Astrocyte (in vitro differentiated cells and primary cell): ENCODE measurements around the gene SEMA4B. TPM values are rescaled to one million over a fixed set of nuclear protein-coding genes. Genes with fewer than 3 reads are reported as not detected.

Source experiments
- DNase-seq: peaks from one replicate; pipeline ENCODE4 v3.0.0-alpha.2; 2010; ENCODE audit warnings: low read depth
- FAIRE-seq: peaks from 2 replicates; lab custom pipeline; 2011; peaks lifted over from hg19 to GRCh38; lab: Jason Lieb, UNC
- H2AFZ ChIP-seq: 2 replicates; pipeline ENCODE4 v1.6.0; 2012; ENCODE audit warnings: low read depth, low read length, inconsistent platforms
- H3K27ac ChIP-seq: 2 replicates; pipeline ENCODE4 v1.5.1; 2011; ENCODE audit warnings: low read depth, low read length, inconsistent platforms
- H3K27me3 ChIP-seq: 2 replicates; pipeline ENCODE4 v1.6.0; 2011; ENCODE audit warnings: low read length, inconsistent platforms; ENCODE audit not compliant: insufficient read depth
- H3K36me3 ChIP-seq: 2 replicates; pipeline ENCODE4 v1.5.1; 2011; ENCODE audit warnings: low read length, inconsistent platforms; ENCODE audit not compliant: insufficient read depth
- H3K4me1 ChIP-seq: 2 replicates; pipeline ENCODE4 v1.5.1; 2011; ENCODE audit warnings: low read length, inconsistent platforms; ENCODE audit not compliant: insufficient read depth
- H3K4me2 ChIP-seq: 2 replicates; pipeline ENCODE4 v1.6.0; 2012; ENCODE audit warnings: low read length, inconsistent platforms
- H3K4me3 ChIP-seq: 2 replicates; pipeline ENCODE4 v1.5.1; 2011; ENCODE audit warnings: low read depth, mild to moderate bottlenecking, low read length, inconsistent platforms; ENCODE audit not compliant: insufficient read depth
- H3K79me2 ChIP-seq: 2 replicates; pipeline ENCODE4 v1.6.0; 2012; ENCODE audit warnings: mild to moderate bottlenecking, low read length, inconsistent platforms; ENCODE audit not compliant: insufficient read depth
- H3K9ac ChIP-seq: 2 replicates; pipeline ENCODE4 v1.6.0; 2012; ENCODE audit warnings: mild to moderate bottlenecking, low read length, inconsistent platforms
- H3K9me3 ChIP-seq: 2 replicates; pipeline ENCODE4 v1.5.1; 2012; ENCODE audit warnings: low read depth, mild to moderate bottlenecking, low read length, inconsistent platforms; ENCODE audit not compliant: insufficient read depth
- H4K20me1 ChIP-seq: 2 replicates; pipeline ENCODE4 v1.6.0; 2012; ENCODE audit warnings: low read length, inconsistent platforms; ENCODE audit not compliant: insufficient read depth
- H3K27ac Mint-ChIP-seq: one replicate; pipeline ENCODE4 v1.8.0; 2021; ENCODE audit warnings: mild to moderate bottlenecking, mixed read lengths; ENCODE audit not compliant: unreplicated experiment
- H3K27me3 Mint-ChIP-seq: one replicate; pipeline ENCODE4 v1.8.0; 2021; ENCODE audit warnings: low read depth, mixed read lengths; ENCODE audit not compliant: unreplicated experiment
- H3K36me3 Mint-ChIP-seq: one replicate; pipeline ENCODE4 v1.8.0; 2021; ENCODE audit warnings: low read depth, mixed read lengths; ENCODE audit not compliant: unreplicated experiment
- H3K4me1 Mint-ChIP-seq: one replicate; pipeline ENCODE4 v1.8.0; 2021; ENCODE audit warnings: low read depth, mixed read lengths; ENCODE audit not compliant: unreplicated experiment
- H3K4me3 Mint-ChIP-seq: one replicate; pipeline ENCODE4 v1.8.0; 2021; ENCODE audit warnings: mild to moderate bottlenecking, moderate library complexity, mixed read lengths; ENCODE audit not compliant: unreplicated experiment
- H3K9me3 Mint-ChIP-seq: one replicate; pipeline ENCODE4 v1.8.0; 2021; ENCODE audit warnings: mild to moderate bottlenecking, mixed read lengths; ENCODE audit not compliant: unreplicated experiment
- EZH2 ChIP-seq: IDR thresholded peaks from 2 replicates; pipeline ENCODE4 v1.6.1; 2012; ENCODE audit warnings: mild to moderate bottlenecking, low read length, inconsistent platforms; ENCODE audit not compliant: insufficient read depth
- total RNA-seq: library from RNA; stranded (reverse); gene quantifications from 2 replicates; pipeline ENCODE4 v1.2.1, GENCODE V29; 2021
- TF ChIP-seq, protein P1 (sequence below): IDR thresholded peaks from 2 replicates; pipeline ENCODE4 v1.5.1; 2011; ENCODE audit warnings: low read depth, mild to moderate bottlenecking, inconsistent platforms, low read length, moderate library complexity; ENCODE audit not compliant: insufficient read depth

SEMA4B gene
- total RNA-seq, 1 donor from 2014 or later: 9.9 TPM

DNA sequence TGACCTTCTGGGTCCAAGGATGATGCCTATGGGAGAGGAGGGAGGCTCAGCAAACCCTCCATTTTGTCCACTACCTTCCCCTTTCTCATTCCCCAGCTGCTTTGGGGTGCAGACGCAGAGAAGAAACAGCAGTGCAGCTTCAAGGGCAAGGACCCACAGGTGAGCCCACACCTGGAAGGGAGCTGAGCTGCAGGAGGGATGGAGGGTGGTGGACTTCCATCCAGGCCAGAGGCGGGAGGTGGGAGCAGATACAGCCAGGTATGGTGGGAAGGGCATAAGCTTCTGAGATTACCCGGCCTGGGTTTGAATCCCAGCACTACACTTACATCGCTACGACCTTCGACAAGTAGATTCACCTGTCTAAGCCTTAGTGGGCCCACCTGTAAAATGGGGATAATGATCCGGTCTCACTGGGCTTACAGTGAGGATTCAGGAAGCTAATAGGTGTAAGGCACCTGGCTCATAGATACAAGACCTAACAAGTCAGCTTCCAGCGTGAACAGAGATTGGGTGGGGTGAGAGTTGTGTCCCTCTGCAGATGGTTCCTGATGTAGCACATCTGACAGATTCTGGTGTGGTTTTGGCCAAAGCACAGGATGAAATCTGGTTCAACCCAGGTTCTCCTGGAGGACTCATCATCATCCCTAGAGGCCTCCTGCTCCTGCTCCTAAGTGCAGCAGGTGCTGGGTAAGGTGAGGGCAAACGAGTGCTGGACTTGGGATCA, 16.7 kb downstream of the SEMA4B start:
- Histone ChIP-seq H3K27me3 (no peaks in the 10 kb centered on the region), H2AFZ (no peak overlapping the region), H4K20me1 (no peaks in the 10 kb centered on the region), H3K36me3 (no peaks in the 10 kb centered on the region), H3K27ac (no peak overlapping the region), H3K79me2 (no peaks in the 10 kb centered on the region), H3K9ac (no peak overlapping the region), H3K9me3 (no peaks in the 10 kb centered on the region), H3K4me3 (no peak overlapping the region), H3K4me2 (no peak overlapping the region), H3K4me1 (peaks cover under 1% of the 10 kb centered on the region)
- no peaks in the 10 kb centered on the region for H3K9me3 Mint-ChIP-seq
- H3K36me3 Mint-ChIP-seq: no peaks in the 10 kb centered on the region
- H3K27me3 Mint-ChIP-seq: peaks cover 3% of the 10 kb centered on the region
- DNase-seq: no peak
- TF ChIP-seq EZH2: no peak
- TF ChIP-seq, protein P1, sequence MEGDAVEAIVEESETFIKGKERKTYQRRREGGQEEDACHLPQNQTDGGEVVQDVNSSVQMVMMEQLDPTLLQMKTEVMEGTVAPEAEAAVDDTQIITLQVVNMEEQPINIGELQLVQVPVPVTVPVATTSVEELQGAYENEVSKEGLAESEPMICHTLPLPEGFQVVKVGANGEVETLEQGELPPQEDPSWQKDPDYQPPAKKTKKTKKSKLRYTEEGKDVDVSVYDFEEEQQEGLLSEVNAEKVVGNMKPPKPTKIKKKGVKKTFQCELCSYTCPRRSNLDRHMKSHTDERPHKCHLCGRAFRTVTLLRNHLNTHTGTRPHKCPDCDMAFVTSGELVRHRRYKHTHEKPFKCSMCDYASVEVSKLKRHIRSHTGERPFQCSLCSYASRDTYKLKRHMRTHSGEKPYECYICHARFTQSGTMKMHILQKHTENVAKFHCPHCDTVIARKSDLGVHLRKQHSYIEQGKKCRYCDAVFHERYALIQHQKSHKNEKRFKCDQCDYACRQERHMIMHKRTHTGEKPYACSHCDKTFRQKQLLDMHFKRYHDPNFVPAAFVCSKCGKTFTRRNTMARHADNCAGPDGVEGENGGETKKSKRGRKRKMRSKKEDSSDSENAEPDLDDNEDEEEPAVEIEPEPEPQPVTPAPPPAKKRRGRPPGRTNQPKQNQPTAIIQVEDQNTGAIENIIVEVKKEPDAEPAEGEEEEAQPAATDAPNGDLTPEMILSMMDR: no peak
- H3K27ac Mint-ChIP-seq: no peak overlapping the region
- FAIRE-seq: no peak
- no peak overlapping the region for H3K4me3 Mint-ChIP-seq
- no peaks in the 10 kb centered on the region for H3K4me1 Mint-ChIP-seq

DNA sequence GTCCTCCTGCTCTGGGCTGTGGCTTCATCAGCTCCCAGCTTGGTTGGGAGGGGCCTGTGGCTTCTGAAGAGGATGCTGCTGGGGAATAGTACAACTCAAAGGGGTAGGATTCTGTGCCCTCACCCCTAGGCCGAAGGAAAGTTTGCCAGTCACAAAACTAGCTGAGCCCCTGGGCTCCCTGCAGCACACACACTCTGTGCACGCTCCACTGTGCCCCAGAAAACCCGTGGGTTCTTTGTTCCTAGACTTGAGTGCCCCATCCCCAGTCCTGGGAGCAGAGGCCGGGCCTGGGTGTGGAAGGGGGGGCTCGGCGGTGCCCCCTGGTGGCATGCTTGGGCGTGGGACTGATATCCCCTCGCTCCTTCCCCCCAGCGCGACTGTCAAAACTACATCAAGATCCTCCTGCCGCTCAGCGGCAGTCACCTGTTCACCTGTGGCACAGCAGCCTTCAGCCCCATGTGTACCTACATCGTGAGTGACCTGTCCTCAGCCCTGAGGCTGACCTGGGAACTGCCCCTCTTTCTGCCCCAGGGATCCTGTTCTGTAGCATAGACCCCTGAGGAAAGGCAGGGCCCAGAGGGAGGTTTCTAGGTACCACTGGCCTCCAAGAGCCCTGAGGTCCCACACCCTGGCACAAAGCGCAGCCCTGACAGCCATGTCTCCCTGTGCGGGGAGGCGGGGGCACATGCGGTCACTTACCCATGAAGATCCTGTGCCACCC, 18.5 kb downstream of the SEMA4B start:
- Mint-ChIP-seq H3K4me1 (no peaks in the 10 kb centered on the region), H3K27ac (no peak overlapping the region), H3K36me3 (no peaks in the 10 kb centered on the region), H3K27me3 (peaks cover 3% of the 10 kb centered on the region), H3K9me3 (no peaks in the 10 kb centered on the region), H3K4me3 (no peak overlapping the region)
- H3K79me2 ChIP-seq: no peaks in the 10 kb centered on the region
- FAIRE-seq (no peak), DNase-seq (no peak)
- H3K27me3 ChIP-seq: no peaks in the 10 kb centered on the region
- no peak overlapping the region for H3K9ac ChIP-seq
- no peak for TF ChIP-seq EZH2
- TF ChIP-seq, protein P1: peak; percentile 38
- no peak overlapping the region for H3K4me2 ChIP-seq
- no peaks in the 10 kb centered on the region for H3K36me3 ChIP-seq
- no peak overlapping the region for H3K27ac ChIP-seq
- H2AFZ ChIP-seq: no peak overlapping the region
- no peaks in the 10 kb centered on the region for H4K20me1 ChIP-seq
- no peak overlapping the region for H3K4me3 ChIP-seq
- H3K9me3 ChIP-seq: no peaks in the 10 kb centered on the region
- H3K4me1 ChIP-seq: no peaks in the 10 kb centered on the region
